Trophoblast cell (in vitro differentiated cells and primary cell): ENCODE data around the gene ACYP2.
"Not testable (repeated sequence)": the region's sequence is repeated elsewhere in the genome, so short reads cannot be mapped to it uniquely, and the experiment has no call there.

Experiments used
- DNase-seq, 2 donors: peaks; one replicate each; pipeline ENCODE4 v3.0.0-alpha.2; 2016
- H2AFZ ChIP-seq: 2 replicates; pipeline ENCODE4 v1.6.1; 2013; ENCODE audit warnings: low read length, moderate library complexity, mild to moderate bottlenecking; ENCODE audit not compliant: insufficient read depth, poor library complexity
- H2AK5ac ChIP-seq: 2 replicates; pipeline ENCODE4 v1.6.1; 2013; ENCODE audit warnings: mild to moderate bottlenecking, low read length
- H2BK120ac ChIP-seq: 2 replicates; pipeline ENCODE4 v1.6.1; 2013; ENCODE audit warnings: low read length, mild to moderate bottlenecking, moderate library complexity; ENCODE audit not compliant: insufficient read depth, poor library complexity
- H2BK12ac ChIP-seq: 2 replicates; pipeline ENCODE4 v1.6.1; 2013; ENCODE audit warnings: mild to moderate bottlenecking, low read length, moderate library complexity
- H2BK5ac ChIP-seq: 2 replicates; pipeline ENCODE4 v1.6.1; 2013; ENCODE audit warnings: low read length, low read depth, moderate library complexity, mild to moderate bottlenecking; ENCODE audit not compliant: poor library complexity
- H3K14ac ChIP-seq: 2 replicates; pipeline ENCODE4 v1.6.1; 2013; ENCODE audit warnings: mild to moderate bottlenecking, low read length
- H3K18ac ChIP-seq: 2 replicates; pipeline ENCODE4 v1.6.1; 2013; ENCODE audit warnings: mild to moderate bottlenecking, low read length
- H3K23ac ChIP-seq: 2 replicates; pipeline ENCODE4 v1.6.1; 2013; ENCODE audit warnings: low read length
- H3K27ac ChIP-seq: 2 replicates; pipeline ENCODE4 v1.5.1; 2013; ENCODE audit warnings: low read depth, mild to moderate bottlenecking, inconsistent platforms, low read length, moderate library complexity
- H3K27me3 ChIP-seq: 2 replicates; pipeline ENCODE4 v1.6.1; 2013; ENCODE audit warnings: inconsistent platforms, mild to moderate bottlenecking, low read length, moderate library complexity; ENCODE audit not compliant: insufficient read depth
- H3K36me3 ChIP-seq, 2 experiments: 1 replicate in 1 of 2; 2 replicates in 1 of 2; pipeline ENCODE4 v1.6.1; 2013; ENCODE audit warnings: low read length in 2 of 2, mild to moderate bottlenecking in 2 of 2, moderate library complexity in 1 of 2; ENCODE audit not compliant: insufficient read depth in 2 of 2, control insufficient read depth in 1 of 2
- H3K4ac ChIP-seq: 2 replicates; pipeline ENCODE4 v1.6.1; 2013; ENCODE audit warnings: low read depth, mild to moderate bottlenecking, low read length, moderate library complexity
- H3K4me1 ChIP-seq, 2 experiments: 1 replicate in 1 of 2; 2 replicates in 1 of 2; pipeline ENCODE4 v1.6.1; 2013; ENCODE audit warnings: low read length in 2 of 2, mild to moderate bottlenecking in 2 of 2, moderate library complexity in 1 of 2; ENCODE audit not compliant: insufficient read depth in 2 of 2, control insufficient read depth in 1 of 2
- H3K4me2 ChIP-seq: 2 replicates; pipeline ENCODE4 v1.6.1; 2013; ENCODE audit warnings: inconsistent platforms, mild to moderate bottlenecking, low read length, moderate library complexity
- H3K4me3 ChIP-seq: 2 replicates; pipeline ENCODE4 v1.5.1; 2013; ENCODE audit warnings: mild to moderate bottlenecking, low read depth, low read length, inconsistent platforms
- H3K79me1 ChIP-seq: one replicate; pipeline ENCODE4 v1.6.1; 2013; ENCODE audit warnings: low read length
- H3K79me2 ChIP-seq: 2 replicates; pipeline ENCODE4 v1.6.1; 2013; ENCODE audit warnings: low read length, mild to moderate bottlenecking; ENCODE audit not compliant: control insufficient read depth, insufficient read depth, poor library complexity
- H3K9ac ChIP-seq: 2 replicates; pipeline ENCODE4 v1.6.1; 2013; ENCODE audit warnings: mild to moderate bottlenecking, low read length
- H3K9me3 ChIP-seq: 2 replicates; pipeline ENCODE4 v1.6.1; 2013; ENCODE audit warnings: low read depth, mild to moderate bottlenecking, control low read depth, inconsistent platforms, low read length; ENCODE audit not compliant: insufficient read depth
- H4K12ac ChIP-seq: 2 replicates; pipeline ENCODE4 v1.6.1; 2013; ENCODE audit warnings: low read depth, mild to moderate bottlenecking, low read length, moderate library complexity
- H4K8ac ChIP-seq: 2 replicates; pipeline ENCODE4 v1.6.1; 2013; ENCODE audit warnings: low read depth, mild to moderate bottlenecking, low read length, moderate library complexity
- H4K91ac ChIP-seq: one replicate; pipeline ENCODE4 v1.6.1; 2013; ENCODE audit warnings: low read depth, mild to moderate bottlenecking, low read length, moderate library complexity
- WGBS: extraction: QIAGEN DNeasy Blood & Tissue Kit; methylation state at CpG from one replicate; pipeline ENCODE4 v1.1.7; 2013; ENCODE audit warnings: missing lambda C conversion rate; ENCODE audit not compliant: insufficient read length, insufficient coverage; ENCODE audit errors: extremely low coverage; 5-methylcytosine and 5-hydroxymethylcytosine counted together

The ACYP2 gene

DNA sequence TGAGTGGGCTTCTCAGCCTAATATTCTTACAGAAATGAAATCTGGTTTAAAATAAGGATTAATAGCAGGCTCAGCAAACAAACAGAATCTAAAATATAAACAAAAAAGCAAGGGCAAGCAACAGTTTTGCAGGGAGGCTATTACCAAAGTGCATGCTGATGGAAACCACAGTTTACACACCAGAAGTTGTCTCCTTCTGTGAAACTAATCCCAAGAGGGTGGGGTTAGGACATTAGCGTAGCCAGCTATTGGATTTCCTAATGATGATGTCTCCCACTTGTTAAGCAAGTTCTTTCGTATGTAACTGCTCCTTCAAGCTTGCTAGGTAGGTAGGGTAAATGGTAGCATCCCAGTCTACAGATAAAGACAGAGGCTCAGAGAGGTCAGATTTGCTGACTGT lies 205.6 kb downstream of the ACYP2 start:
- H2BK5ac ChIP-seq: no peak overlapping the region
- H3K14ac ChIP-seq: no peak overlapping the region
- no peak overlapping the region for H2AK5ac ChIP-seq
- no peaks in the 10 kb centered on the region for H3K36me3 ChIP-seq
- no peak overlapping the region for H3K4me2 ChIP-seq
- H4K8ac ChIP-seq: no peak overlapping the region
- no peaks in the 10 kb centered on the region for H3K27me3 ChIP-seq
- no peak overlapping the region for H3K18ac ChIP-seq
- no peak overlapping the region for H3K4ac ChIP-seq
- no peaks in the 10 kb centered on the region for H3K4me1 ChIP-seq
- H3K23ac ChIP-seq: no peak overlapping the region
- no peaks in the 10 kb centered on the region for H3K79me2 ChIP-seq
- H2BK12ac ChIP-seq: no peak overlapping the region
- H2AFZ ChIP-seq: no peak overlapping the region
- H4K91ac ChIP-seq: no peak overlapping the region
- no peak for DNase-seq
- no peak overlapping the region for H3K9ac ChIP-seq
- no peak overlapping the region for H4K12ac ChIP-seq
- no peaks in the 10 kb centered on the region for H3K9me3 ChIP-seq
- no CpG with 5 or more reads among the region's 2 CpGs for WGBS
- no peaks in the 10 kb centered on the region for H3K79me1 ChIP-seq
- no peak overlapping the region for H3K27ac ChIP-seq
- no peak overlapping the region for H2BK120ac ChIP-seq
- no peak overlapping the region for H3K4me3 ChIP-seq

GRCh38 chr2:54324517-54324916 lies 209.1 kb downstream of the ACYP2 start:
- H3K79me1 ChIP-seq, H3K27ac ChIP-seq, H3K79me2 ChIP-seq, H3K4ac ChIP-seq, H3K27me3 ChIP-seq, H3K18ac ChIP-seq, H3K4me1 ChIP-seq, H2BK120ac ChIP-seq, H3K14ac ChIP-seq, H2BK12ac ChIP-seq, H3K36me3 ChIP-seq, H3K9me3 ChIP-seq, H3K23ac ChIP-seq, H4K91ac ChIP-seq, H3K4me2 ChIP-seq, H2AK5ac ChIP-seq, H3K4me3 ChIP-seq, H4K8ac ChIP-seq, DNase-seq, H2BK5ac ChIP-seq, H4K12ac ChIP-seq, H3K9ac ChIP-seq, H2AFZ ChIP-seq: not testable (repeated sequence)
- no CpG with 5 or more reads among the region's 2 CpGs for WGBS

DNA sequence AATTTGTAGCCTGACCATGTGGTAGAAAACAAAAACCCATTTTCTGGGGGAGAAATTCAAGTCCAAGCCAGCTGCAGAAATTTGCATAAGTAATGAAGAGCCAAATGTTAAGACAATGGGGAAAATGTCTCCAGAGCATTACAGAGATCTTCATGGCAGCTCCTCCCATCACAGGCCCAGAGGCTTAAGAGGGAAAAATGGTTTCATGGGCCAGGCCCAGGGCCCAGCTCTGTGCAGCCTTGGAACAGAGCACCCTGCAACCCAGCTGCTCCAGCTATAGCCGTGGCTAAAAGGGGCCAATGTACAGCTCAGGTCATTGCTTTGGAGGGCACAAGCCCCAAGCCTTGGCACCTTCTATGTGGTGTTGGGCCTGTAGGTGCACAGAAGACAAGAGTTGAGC lies 209.7 kb downstream of the ACYP2 start:
- H4K8ac ChIP-seq: no peak overlapping the region
- H2BK12ac ChIP-seq: no peak overlapping the region
- H3K27me3 ChIP-seq: no peaks in the 10 kb centered on the region
- no peak overlapping the region for H4K91ac ChIP-seq
- no peak overlapping the region for H3K18ac ChIP-seq
- no peak overlapping the region for H2BK5ac ChIP-seq
- H3K79me2 ChIP-seq: no peaks in the 10 kb centered on the region
- H3K27ac ChIP-seq: no peak overlapping the region
- H3K4me1 ChIP-seq: peaks cover 0 to 3% of the 10 kb centered on the region in 2 experiments
- no peak overlapping the region for H4K12ac ChIP-seq
- H3K4ac ChIP-seq: no peak overlapping the region
- no peak overlapping the region for H3K4me2 ChIP-seq
- DNase-seq: no peak
- H3K23ac ChIP-seq: no peak overlapping the region
- WGBS: no CpG with 5 or more reads among the region's 1 CpG
- no peak overlapping the region for H3K14ac ChIP-seq
- no peaks in the 10 kb centered on the region for H3K79me1 ChIP-seq
- no peak overlapping the region for H3K9ac ChIP-seq
- H3K36me3 ChIP-seq: no peaks in the 10 kb centered on the region
- no peak overlapping the region for H2AK5ac ChIP-seq
- no peak overlapping the region for H2AFZ ChIP-seq
- no peak overlapping the region for H3K4me3 ChIP-seq
- H3K9me3 ChIP-seq: no peaks in the 10 kb centered on the region
- H2BK120ac ChIP-seq: no peak overlapping the region

DNA sequence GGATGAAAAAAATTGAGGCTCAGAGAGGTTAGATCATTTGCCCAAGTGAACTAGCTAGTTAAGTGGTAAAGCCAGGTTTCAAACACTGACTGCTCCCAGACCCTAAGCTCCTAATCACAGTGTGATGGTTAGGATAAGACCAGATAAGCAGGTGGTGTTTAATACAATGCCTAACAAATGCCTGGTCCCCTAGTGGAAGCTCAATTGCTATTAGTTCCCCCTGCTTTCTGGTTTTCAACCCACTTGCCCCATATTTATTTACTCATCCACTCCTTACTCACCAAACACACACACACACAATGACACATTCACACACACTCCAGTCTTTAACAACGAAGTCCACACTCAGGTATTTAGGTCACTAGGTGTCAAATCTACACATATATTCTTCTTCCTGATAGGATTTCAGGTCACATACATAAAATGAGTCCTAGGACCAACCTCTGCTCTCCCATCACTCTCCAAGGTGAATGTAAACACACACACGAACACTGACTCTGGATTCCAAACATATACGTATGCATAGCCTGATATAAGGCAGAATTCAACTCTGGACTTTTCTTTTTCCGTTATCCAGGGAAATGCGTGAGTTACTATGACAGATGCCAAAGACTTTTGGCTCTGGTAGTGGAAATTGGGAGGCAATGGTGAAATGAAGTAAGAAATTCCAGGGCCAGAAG lies 214.2 kb downstream of the ACYP2 start:
- no peaks in the 10 kb centered on the region for H3K9me3 ChIP-seq
- H2BK120ac ChIP-seq: no peak overlapping the region
- H3K79me1 ChIP-seq: peaks cover 3% of the 10 kb centered on the region
- H3K4me3 ChIP-seq: no peak overlapping the region
- no CpG with 5 or more reads among the region's 5 CpGs for WGBS
- H4K91ac ChIP-seq: no peak overlapping the region
- H3K18ac ChIP-seq: no peak overlapping the region
- no peak overlapping the region for H3K14ac ChIP-seq
- no peak overlapping the region for H2BK12ac ChIP-seq
- H3K4me2 ChIP-seq: peak overlapping the region; percentile 93
- H4K8ac ChIP-seq: no peak overlapping the region
- no peaks in the 10 kb centered on the region for H3K36me3 ChIP-seq
- H3K4me1 ChIP-seq: peaks cover 3 to 7% of the 10 kb centered on the region in 2 experiments
- H4K12ac ChIP-seq: no peak overlapping the region
- H2AK5ac ChIP-seq: no peak overlapping the region
- H3K27me3 ChIP-seq: no peaks in the 10 kb centered on the region
- no peaks in the 10 kb centered on the region for H3K79me2 ChIP-seq
- no peak overlapping the region for H3K27ac ChIP-seq
- no peak for DNase-seq
- no peak overlapping the region for H2AFZ ChIP-seq
- H3K4ac ChIP-seq: no peak overlapping the region
- H2BK5ac ChIP-seq: no peak overlapping the region
- no peak overlapping the region for H3K9ac ChIP-seq
- H3K23ac ChIP-seq: no peak overlapping the region
